GM18505 (cell line): ENCODE results near the gene IL1RAPL2.

ENCODE experiments used
- ATAC-seq: cut with Tn5 transposase; IDR thresholded peaks from one replicate; pipeline ENCODE4 v1.9.1; 2021; ENCODE audit not compliant: unreplicated experiment
- POLR2A ChIP-seq: IDR thresholded peaks from 4 replicates; pipeline ENCODE4 v1.6.1; 2011; ENCODE audit warnings: borderline replicate concordance; ENCODE audit not compliant: insufficient read depth, insufficient read length; ENCODE audit errors: extremely low read depth

Gene IL1RAPL2

DNA sequence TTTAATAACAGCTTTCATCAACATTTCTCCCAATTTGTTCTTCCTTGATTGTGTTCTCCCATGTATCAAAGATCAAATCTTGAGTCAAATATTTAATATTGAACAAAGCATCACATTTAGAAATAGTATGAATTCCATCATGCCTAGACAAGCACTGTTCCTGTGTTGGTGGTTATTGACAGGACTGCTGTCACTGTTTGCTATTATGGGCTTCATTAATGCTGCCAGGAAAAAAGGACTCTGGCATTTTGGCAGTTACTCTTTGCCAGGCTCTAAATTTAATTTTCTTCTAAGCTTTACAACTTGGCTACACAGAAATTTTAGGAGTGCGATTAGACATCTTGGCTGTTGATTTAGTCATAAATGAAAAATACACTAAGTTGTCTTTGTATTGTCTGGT, 960.4 kb downstream of the IL1RAPL2 start:
- no peak for TF ChIP-seq POLR2A
- no peak for ATAC-seq

DNA sequence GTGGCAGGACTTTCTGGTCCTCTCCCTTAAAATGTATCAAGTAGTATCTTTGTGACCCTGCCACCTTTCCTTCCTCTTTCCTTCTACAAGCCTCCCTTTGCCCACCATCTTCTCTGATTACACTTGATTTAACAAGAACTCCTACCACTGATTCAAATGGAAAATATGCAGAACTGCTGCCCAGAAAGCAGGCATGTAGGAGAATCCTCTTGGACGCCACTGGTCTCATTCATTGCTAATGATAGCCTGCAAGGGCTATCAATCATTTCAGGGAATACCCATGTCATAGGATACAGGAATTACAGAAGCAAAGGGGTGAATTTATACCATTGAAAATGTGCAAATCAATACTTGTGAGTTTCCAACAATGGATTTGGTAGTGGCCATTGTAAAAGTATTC, 961.8 kb downstream of the IL1RAPL2 start:
- no peak for ATAC-seq
- no peak for TF ChIP-seq POLR2A

DNA sequence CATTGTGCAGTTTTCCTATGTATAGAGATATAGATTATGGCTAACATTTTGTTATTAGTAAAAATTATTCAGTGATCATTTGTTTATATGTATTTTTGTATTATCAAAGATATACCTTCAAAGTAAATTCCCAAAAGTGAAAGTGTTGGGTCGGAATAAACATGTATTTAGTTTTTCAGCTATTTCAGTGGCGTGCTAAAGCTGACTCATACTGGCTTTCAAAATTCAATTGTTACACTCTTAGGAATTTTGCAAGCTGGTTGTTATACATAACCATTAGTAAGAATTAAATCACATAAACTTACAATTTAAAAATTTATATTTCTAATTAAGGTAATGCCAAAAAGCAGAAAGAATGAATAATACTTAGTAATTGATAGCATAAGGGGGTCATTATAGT, 968.0 kb downstream of the IL1RAPL2 start:
- no peak for ATAC-seq
- TF ChIP-seq POLR2A, result no peak

DNA sequence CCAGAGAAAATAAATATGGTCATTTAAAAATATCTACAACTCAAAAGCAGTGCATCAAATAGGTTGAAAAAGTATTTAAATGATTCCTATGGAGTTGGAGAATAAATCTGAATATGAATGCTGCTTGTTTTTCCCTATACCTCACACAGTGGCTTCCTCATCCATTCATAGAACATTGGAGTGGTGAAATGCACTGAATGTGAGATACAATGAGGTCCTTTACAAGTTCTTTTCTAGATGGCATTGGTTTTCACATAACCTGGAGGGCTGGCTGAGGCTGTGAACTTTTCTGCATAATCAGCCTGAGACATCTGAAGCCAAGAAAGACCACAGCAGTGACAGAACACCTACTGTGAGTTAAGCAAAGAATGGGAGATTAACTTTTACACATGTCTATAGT, 977.3 kb downstream of the IL1RAPL2 start:
- no peak for TF ChIP-seq POLR2A
- no peak for ATAC-seq

DNA sequence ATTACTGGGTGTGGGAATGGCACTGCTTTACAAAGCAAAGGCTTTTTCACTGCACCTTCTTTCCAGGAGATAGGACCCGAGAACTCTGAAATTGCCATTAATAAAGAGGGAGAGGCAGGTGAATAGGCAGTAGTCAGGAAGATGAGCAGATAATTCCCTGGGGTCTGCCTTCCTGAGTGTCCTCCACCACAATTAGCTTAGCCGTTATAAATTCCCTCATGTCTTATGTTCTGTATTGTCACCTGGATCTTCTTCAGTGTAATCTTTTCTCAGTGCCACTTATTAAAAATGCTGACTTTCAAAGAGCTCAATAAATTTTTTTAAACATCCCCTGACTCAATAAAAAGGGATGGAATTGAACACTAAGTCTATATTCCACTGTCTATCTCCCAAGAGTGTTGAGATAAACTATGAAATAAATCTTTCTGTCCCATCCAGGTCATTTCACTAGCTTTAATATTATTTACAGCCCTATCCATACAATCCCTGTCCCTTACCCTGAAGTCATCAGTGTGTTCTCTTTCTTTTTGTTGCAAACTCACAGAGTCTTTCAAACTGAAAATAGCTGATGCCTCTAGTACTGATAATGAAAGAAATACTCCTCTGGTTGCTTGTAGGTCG, 984.2 kb downstream of the IL1RAPL2 start:
- no peak for ATAC-seq
- no peak for TF ChIP-seq POLR2A

DNA sequence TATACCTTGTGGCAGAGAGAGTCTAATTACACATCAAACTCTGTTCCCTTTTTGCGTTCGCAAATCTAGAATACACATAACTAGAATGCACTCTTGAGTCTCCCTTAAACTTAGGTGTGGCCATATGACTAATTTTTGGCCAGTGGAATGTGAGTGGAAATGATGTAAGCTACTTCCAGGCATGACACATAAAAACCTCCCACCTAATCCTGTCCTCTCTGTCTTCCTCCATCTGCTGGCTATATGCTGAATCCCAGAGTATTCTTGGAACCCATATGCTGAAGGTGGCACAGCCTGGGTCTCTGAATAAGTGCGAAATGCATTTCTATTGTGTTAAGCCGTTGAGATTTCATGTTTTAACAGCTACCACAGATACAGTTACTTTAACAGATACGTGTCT, 986.4 kb downstream of the IL1RAPL2 start:
- no peak for ATAC-seq
- no peak for TF ChIP-seq POLR2A

GRCh38 chrX:105553118-105553517, 987.1 kb downstream of the IL1RAPL2 start:
- ATAC-seq, result no peak
- no peak for TF ChIP-seq POLR2A

- TF ChIP-seq POLR2A, result no peak
- no peak for ATAC-seq
Measured at GRCh38 chrX:105564501-105564900, 998.5 kb downstream of the IL1RAPL2 start.

DNA sequence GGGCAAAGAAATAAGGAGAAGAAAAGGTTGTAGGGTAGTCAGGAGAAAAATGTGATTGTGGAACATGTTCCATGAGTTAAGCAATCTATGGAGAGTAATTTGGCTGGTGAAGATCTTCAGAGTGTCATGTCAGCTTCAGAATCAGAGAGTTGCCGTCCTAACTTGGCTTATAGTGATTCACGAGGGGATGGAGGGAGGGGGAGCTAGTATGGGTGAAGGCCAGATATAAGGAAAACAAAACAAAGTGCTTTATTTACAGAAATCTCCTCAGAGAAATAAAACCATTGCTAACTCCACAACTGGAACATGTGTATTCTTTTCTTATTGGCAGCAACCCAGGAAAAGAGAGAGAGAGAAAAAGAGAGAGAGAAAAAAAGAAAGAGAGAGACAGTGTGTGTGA, 999.9 kb downstream of the IL1RAPL2 start:
- TF ChIP-seq POLR2A, result no peak
- no peak for ATAC-seq

DNA sequence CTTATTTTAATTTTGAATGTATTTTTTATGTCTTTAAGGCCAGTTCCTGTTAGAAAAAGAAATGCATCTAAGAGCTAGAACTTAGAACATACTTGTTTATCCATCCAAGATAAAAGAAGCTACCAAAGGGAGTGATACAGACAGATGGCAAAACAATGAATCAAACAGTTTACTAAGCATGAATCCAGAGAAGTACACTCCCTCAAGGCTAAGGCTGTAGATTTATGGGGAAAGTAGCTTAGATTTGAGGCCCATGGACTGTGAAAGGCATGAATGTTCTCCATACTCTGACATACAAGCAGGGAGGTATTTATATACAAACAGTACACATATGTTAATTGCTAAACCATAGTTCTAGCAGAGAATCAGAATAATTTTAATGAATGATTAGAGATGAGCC, 1001.1 kb downstream of the IL1RAPL2 start:
- ATAC-seq, result no peak
- no peak for TF ChIP-seq POLR2A

DNA sequence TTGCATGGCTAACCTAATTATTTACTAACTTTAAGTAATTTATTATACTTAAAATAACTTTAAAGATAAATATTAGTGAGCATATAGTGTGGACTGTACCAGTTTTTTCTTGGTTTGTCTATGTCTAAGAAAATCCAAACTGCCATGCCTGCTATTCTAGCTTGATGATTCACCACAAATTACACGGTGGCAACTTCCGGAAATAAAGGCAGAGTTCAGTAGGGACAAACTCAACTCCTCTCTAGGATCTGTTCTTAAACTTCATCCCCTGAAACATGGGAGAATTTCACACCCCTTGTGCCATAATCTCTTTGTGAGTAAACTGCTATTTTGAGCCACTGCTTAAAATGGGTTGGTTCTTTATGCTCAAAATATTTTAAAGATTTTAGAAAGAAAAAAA, 1042.7 kb downstream of the IL1RAPL2 start:
- TF ChIP-seq POLR2A, result no peak
- no peak for ATAC-seq

DNA sequence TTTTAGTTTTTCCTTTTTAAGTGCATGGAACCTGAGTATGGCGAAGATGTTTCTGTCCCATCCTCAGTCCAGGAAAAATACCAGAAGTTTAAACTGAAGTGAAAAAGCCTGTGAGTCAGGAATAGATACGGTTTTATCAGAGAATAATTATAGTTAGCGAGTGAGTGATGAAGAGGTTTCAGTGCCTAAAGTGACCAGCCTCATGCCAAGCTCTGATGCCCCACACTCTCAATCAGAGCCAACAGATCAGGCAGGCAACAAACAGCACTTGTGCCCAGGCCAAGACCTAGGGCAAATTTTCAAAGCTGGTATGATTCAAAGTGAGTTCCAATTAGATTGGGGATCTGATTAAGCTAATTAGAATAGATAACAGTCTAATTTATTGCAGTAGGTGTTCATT, 1043.5 kb downstream of the IL1RAPL2 start:
- ATAC-seq, result no peak
- no peak for TF ChIP-seq POLR2A

GRCh38 chrX:105610411-105610810, 1044.4 kb downstream of the IL1RAPL2 start:
- TF ChIP-seq POLR2A, result no peak
- ATAC-seq, result no peak

- ATAC-seq, result no peak
Measured at GRCh38 chrX:105618393-105619101, 1052.5 kb downstream of the IL1RAPL2 start.

More at GRCh38 chrX:105618393-105619101, 1052.5 kb downstream of the IL1RAPL2 start:
- TF ChIP-seq POLR2A, result no peak
